ENCODE data around the gene AIFM1. TPM values are rescaled to one million over a fixed set of nuclear protein-coding genes. Genes with fewer than 3 reads are reported as not detected.

Gene AIFM1
- total and polyA plus RNA-seq, 2 experiments from 2014 or later: 29.6 to 47.3 TPM

DNA sequence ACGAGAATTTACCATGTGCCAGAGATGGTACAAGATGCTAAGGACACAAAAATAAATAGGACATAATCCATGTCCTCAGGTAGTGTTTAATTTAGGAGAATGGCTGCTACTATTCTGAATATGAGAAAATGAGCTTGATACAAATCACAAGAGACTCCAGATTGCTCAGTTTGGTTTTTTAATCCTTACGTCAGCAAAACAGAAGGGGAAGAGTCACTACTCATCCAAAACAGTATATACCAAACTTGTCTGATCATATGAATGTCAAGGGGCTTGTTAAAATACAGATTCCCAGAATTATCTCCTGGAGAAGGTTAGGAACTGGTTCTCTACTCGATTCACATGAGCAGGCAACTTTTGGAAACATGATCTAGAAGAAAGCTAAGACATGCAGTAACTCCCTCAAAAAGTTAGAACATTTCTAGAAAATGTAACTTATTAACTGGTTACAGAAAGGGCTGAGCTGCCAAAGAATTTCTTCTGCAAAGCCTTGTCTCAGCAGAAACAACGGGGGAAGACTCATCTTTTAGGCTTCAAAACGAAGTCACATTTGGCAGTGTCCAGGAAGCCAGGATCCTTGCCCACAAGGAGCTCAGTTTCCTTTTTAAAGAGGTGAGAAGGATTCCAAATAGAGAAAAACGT is 3.4 kb downstream of the AIFM1 start (continued):
- TF ChIP-seq, protein P1, sequence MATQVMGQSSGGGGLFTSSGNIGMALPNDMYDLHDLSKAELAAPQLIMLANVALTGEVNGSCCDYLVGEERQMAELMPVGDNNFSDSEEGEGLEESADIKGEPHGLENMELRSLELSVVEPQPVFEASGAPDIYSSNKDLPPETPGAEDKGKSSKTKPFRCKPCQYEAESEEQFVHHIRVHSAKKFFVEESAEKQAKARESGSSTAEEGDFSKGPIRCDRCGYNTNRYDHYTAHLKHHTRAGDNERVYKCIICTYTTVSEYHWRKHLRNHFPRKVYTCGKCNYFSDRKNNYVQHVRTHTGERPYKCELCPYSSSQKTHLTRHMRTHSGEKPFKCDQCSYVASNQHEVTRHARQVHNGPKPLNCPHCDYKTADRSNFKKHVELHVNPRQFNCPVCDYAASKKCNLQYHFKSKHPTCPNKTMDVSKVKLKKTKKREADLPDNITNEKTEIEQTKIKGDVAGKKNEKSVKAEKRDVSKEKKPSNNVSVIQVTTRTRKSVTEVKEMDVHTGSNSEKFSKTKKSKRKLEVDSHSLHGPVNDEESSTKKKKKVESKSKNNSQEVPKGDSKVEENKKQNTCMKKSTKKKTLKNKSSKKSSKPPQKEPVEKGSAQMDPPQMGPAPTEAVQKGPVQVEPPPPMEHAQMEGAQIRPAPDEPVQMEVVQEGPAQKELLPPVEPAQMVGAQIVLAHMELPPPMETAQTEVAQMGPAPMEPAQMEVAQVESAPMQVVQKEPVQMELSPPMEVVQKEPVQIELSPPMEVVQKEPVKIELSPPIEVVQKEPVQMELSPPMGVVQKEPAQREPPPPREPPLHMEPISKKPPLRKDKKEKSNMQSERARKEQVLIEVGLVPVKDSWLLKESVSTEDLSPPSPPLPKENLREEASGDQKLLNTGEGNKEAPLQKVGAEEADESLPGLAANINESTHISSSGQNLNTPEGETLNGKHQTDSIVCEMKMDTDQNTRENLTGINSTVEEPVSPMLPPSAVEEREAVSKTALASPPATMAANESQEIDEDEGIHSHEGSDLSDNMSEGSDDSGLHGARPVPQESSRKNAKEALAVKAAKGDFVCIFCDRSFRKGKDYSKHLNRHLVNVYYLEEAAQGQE (IDR thresholded peaks at IDR 0.05; ENCODE audit: unreplicated experiment): no peak

DNA sequence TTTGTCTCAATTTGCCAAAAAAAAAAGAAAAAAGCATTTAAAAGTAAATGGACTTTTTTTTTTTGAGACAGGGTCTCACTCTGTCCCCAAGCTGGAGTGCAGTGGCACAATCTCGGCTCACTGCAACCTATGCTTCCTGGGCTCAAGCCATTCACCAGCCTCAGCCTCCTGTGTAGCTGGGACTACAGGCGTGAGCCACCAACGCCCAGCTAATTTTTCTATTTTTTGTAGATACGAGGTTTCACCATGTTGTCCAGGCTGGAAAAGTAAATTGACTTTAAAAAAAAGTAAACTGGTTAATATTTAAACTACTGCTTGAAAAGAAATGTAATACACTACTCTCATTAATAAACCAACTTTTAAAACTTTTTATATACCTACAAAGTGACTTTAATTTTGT is 5.9 kb downstream of the AIFM1 start:
- H3K4me3 Mint-ChIP-seq: no peak overlapping the region
- Histone ChIP-seq H3K4me1 (ENCODE audit: insufficient read depth) (peaks cover 6% of the 10 kb centered on the region; the same call in 1 of the 2 replicates), H2AFZ (no peak overlapping the region), H3K36me3 (ENCODE audit: insufficient read depth) (no peaks in the 10 kb centered on the region), H3K9me2 (ENCODE audit: insufficient read depth) (no peaks in the 10 kb centered on the region), H3K27me3 (ENCODE audit: insufficient read depth) (no peaks in the 10 kb centered on the region), H4K20me1 (replicated peaks; ENCODE audit: insufficient read depth) (no peaks in the 10 kb centered on the region), H3K4me3 (no peak overlapping the region), H3K79me2 (replicated peaks; ENCODE audit: insufficient read depth) (peaks cover 45% of the 10 kb centered on the region), H3F3A (replicated peaks; ENCODE audit: low read depth) (no peaks in the 10 kb centered on the region), H3K4me2 (no peak overlapping the region), H3K27ac (ENCODE audit: low read depth) (no peak overlapping the region)
- DNase-seq (ENCODE audit: low spot score) (no peak), ATAC-seq (no peak)
- H3K9me3 Mint-ChIP-seq: no peaks in the 10 kb centered on the region
- H3K27me3 Mint-ChIP-seq (ENCODE audit: insufficient read depth, low read depth, poor library complexity): no peaks in the 10 kb centered on the region
- H3K4me1 Mint-ChIP-seq: peaks cover 1% of the 10 kb centered on the region; the same call in 1 of the 3 replicates
- no peaks in the 10 kb centered on the region for H3K36me3 Mint-ChIP-seq (ENCODE audit: low read depth)
- H3K27ac Mint-ChIP-seq: no peak overlapping the region
- TF ChIP-seq EZH2phosphoT487 (IDR thresholded peaks at IDR 0.05; ENCODE audit: unreplicated experiment) (no peak), JUNB (IDR thresholded peaks at IDR 0.05; ENCODE audit: unreplicated experiment) (no peak), ETS1 (IDR thresholded peaks at IDR 0.05) (no peak), CREB1 (CRISPR knock-in tag; IDR thresholded peaks at IDR 0.05; ENCODE audit: low read depth) (no peak), EZH2 (IDR thresholded peaks at IDR 0.05; ENCODE audit: low read depth, unreplicated experiment) (no peak), POLR2AphosphoS5 (IDR thresholded peaks at IDR 0.05; ENCODE audit: low read depth) (no peak), ZNF331 (CRISPR knock-in tag; IDR thresholded peaks at IDR 0.05; ENCODE audit: low read depth) (no peak), NANOG (IDR thresholded peaks at IDR 0.05; ENCODE audit: borderline replicate concordance) (no peak)
- TF ChIP-seq, protein P1 (IDR thresholded peaks at IDR 0.05; ENCODE audit: unreplicated experiment): no peak
- TF ChIP-seq, protein P2, sequence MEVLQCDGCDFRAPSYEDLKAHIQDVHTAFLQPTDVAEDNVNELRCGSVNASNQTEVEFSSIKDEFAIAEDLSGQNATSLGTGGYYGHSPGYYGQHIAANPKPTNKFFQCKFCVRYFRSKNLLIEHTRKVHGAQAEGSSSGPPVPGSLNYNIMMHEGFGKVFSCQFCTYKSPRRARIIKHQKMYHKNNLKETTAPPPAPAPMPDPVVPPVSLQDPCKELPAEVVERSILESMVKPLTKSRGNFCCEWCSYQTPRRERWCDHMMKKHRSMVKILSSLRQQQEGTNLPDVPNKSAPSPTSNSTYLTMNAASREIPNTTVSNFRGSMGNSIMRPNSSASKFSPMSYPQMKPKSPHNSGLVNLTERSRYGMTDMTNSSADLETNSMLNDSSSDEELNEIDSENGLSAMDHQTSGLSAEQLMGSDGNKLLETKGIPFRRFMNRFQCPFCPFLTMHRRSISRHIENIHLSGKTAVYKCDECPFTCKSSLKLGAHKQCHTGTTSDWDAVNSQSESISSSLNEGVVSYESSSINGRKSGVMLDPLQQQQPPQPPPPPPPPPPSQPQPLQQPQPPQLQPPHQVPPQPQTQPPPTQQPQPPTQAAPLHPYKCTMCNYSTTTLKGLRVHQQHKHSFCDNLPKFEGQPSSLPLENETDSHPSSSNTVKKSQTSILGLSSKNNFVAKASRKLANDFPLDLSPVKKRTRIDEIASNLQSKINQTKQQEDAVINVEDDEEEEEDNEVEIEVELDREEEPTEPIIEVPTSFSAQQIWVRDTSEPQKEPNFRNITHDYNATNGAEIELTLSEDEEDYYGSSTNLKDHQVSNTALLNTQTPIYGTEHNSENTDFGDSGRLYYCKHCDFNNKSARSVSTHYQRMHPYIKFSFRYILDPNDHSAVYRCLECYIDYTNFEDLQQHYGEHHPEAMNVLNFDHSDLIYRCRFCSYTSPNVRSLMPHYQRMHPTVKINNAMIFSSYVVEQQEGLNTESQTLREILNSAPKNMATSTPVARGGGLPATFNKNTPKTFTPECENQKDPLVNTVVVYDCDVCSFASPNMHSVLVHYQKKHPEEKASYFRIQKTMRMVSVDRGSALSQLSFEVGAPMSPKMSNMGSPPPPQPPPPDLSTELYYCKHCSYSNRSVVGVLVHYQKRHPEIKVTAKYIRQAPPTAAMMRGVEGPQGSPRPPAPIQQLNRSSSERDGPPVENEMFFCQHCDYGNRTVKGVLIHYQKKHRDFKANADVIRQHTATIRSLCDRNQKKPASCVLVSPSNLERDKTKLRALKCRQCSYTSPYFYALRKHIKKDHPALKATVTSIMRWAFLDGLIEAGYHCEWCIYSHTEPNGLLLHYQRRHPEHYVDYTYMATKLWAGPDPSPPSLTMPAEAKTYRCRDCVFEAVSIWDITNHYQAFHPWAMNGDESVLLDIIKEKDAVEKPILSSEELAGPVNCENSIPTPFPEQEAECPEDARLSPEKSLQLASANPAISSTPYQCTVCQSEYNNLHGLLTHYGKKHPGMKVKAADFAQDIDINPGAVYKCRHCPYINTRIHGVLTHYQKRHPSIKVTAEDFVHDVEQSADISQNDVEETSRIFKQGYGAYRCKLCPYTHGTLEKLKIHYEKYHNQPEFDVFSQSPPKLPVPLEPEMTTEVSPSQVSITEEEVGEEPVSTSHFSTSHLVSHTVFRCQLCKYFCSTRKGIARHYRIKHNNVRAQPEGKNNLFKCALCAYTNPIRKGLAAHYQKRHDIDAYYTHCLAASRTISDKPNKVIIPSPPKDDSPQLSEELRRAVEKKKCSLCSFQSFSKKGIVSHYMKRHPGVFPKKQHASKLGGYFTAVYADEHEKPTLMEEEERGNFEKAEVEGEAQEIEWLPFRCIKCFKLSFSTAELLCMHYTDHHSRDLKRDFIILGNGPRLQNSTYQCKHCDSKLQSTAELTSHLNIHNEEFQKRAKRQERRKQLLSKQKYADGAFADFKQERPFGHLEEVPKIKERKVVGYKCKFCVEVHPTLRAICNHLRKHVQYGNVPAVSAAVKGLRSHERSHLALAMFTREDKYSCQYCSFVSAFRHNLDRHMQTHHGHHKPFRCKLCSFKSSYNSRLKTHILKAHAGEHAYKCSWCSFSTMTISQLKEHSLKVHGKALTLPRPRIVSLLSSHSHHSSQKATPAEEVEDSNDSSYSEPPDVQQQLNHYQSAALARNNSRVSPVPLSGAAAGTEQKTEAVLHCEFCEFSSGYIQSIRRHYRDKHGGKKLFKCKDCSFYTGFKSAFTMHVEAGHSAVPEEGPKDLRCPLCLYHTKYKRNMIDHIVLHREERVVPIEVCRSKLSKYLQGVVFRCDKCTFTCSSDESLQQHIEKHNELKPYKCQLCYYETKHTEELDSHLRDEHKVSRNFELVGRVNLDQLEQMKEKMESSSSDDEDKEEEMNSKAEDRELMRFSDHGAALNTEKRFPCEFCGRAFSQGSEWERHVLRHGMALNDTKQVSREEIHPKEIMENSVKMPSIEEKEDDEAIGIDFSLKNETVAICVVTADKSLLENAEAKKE (CRISPR knock-in tag; IDR thresholded peaks at IDR 0.05): no peak

All from GM23338 (cell line).